ENCODE data around the gene EVC2. TPM values are rescaled to one million over a fixed set of nuclear protein-coding genes. Genes with fewer than 3 reads are reported as not detected.
A peak's percentile ranks its signal among the peaks of the same experiment; 100 is the strongest.
"Not testable (repeated sequence)": the region's sequence is repeated elsewhere in the genome, so short reads cannot be mapped to it uniquely, and the experiment has no call there.

Gene EVC2
- polyA plus RNA-seq, 1 donor: 8.4 TPM

- DNase-seq: no peak
Measured at GRCh38 chr4:5619913-5620625, 88.3 kb downstream of the EVC2 start.

- DNase-seq: no peak
Measured at GRCh38 chr4:5618051-5618960, 90.1 kb downstream of the EVC2 start.

GRCh38 chr4:5616331-5616950 is 91.9 kb downstream of the EVC2 start:
- DNase-seq: no peak

GRCh38 chr4:5615496-5616075 is 92.8 kb downstream of the EVC2 start:
- no peak for DNase-seq

GRCh38 chr4:5611750-5612149 is 96.6 kb downstream of the EVC2 start:
- peak; percentile 31 for DNase-seq

GRCh38 chr4:5609306-5610007 is 98.9 kb downstream of the EVC2 start:
- DNase-seq: no peak

- DNase-seq: not testable (repeated sequence)
Measured at GRCh38 chr4:5593828-5594227, 114.5 kb downstream of the EVC2 start.

- DNase-seq: no peak
Measured at GRCh38 chr4:5592272-5592671, 116.1 kb downstream of the EVC2 start.

GRCh38 chr4:5589495-5589894 is 118.9 kb downstream of the EVC2 start:
- DNase-seq: no peak

- no peak for DNase-seq
Measured at GRCh38 chr4:5588046-5588445, 120.3 kb downstream of the EVC2 start.

GRCh38 chr4:5575941-5576340 is 132.4 kb downstream of the EVC2 start:
- DNase-seq: no peak

- no peak for DNase-seq
Measured at GRCh38 chr4:5574386-5574785, 134.0 kb downstream of the EVC2 start.

GRCh38 chr4:5573965-5574364 is 134.4 kb downstream of the EVC2 start:
- no peak for DNase-seq

GRCh38 chr4:5572751-5573150 is 135.6 kb downstream of the EVC2 start:
- no peak for DNase-seq

- no peak for DNase-seq
Measured at GRCh38 chr4:5572114-5572513, 136.2 kb downstream of the EVC2 start.

GRCh38 chr4:5571646-5572045 is 136.7 kb downstream of the EVC2 start:
- DNase-seq: no peak

GRCh38 chr4:5569451-5569850 is 138.9 kb downstream of the EVC2 start:
- DNase-seq: no peak

GRCh38 chr4:5568931-5569330 is 139.4 kb downstream of the EVC2 start:
- DNase-seq: no peak

GRCh38 chr4:5568336-5568735 is 140.0 kb downstream of the EVC2 start:
- no peak for DNase-seq

- no peak for DNase-seq
Measured at GRCh38 chr4:5566991-5567390, 141.4 kb downstream of the EVC2 start.

GRCh38 chr4:5566526-5566925 is 141.8 kb downstream of the EVC2 start:
- DNase-seq: no peak

- no peak for DNase-seq
Measured at GRCh38 chr4:5563856-5564255, 144.5 kb downstream of the EVC2 start.
